ENCODE measurements around the gene DNAJC8.

- no peak for TF ChIP-seq SP1 (IDR thresholded peaks at IDR 0.05)
- no peak for TF ChIP-seq HDGF (IDR thresholded peaks at IDR 0.05; ENCODE audit: borderline replicate concordance)
- no peak for TF ChIP-seq BHLHE40 (IDR thresholded peaks at IDR 0.05; ENCODE audit: borderline replicate concordance)
- no peak for TF ChIP-seq FOXA1 (IDR thresholded peaks at IDR 0.05)
- no peak for TF ChIP-seq ARNT (IDR thresholded peaks at IDR 0.05)
- TF ChIP-seq FOXM1 (IDR thresholded peaks at IDR 0.05; ENCODE audit: borderline replicate concordance): no peak
- no peak for TF ChIP-seq TARDBP (IDR thresholded peaks at IDR 0.05)
These were observed 3.7 kb downstream of the DNAJC8 start for GRCh38 chr1:28229089-28229488.
